ENCODE results near the gene NEMP1.

DNA sequence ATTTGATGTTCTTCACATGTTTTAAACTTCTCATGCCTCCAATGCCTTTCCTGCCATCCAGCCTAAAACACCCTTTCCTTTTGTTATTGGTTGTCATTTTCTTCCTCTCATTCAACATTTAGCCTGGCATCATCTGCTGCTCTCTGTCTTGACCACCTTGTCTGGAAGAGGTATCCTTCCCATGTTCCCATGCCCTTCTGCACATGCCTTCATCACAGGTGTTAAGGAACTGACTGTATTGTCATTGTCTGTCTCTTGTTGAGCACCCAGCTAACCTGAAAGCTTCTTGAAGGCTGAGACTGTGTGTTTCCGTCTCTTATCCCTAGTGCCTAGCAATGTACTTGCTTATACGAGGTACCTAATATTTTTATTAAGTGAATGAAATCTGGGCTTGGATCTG is 45.2 kb upstream of the NEMP1 start:
- no peak for TF ChIP-seq CTCF (IDR thresholded peaks at IDR 0.05)
- no peak for TF ChIP-seq POLR2A (IDR thresholded peaks at IDR 0.05)
